CD4-positive, alpha-beta memory T cell (primary cell): ENCODE measurements around the gene SOCS2. TPM values are rescaled to one million over a fixed set of nuclear protein-coding genes. Genes with fewer than 3 reads are reported as not detected.
A peak's percentile ranks its signal among the peaks of the same experiment; 100 is the strongest.

Experiments used
- CTCF ChIA-PET: fragments of 350-600 bp; sonication (Branson Sonifier 250); formaldehyde crosslinking; loops from one replicate; lab custom pipeline; 2021; ENCODE audit warnings: inconsistent platforms; ENCODE audit not compliant: partially characterized antibody; lab: Charles Lee
- POLR2A ChIA-PET: fragments of 350-600 bp; sonication (Branson Sonifier 250); formaldehyde crosslinking; loops from one replicate; lab custom pipeline; 2021; ENCODE audit not compliant: partially characterized antibody; lab: Charles Lee
- DNase-seq, 5 donors: peaks; one replicate each; pipeline versions ENCODE4 v3.0.0 to v3.0.0-alpha.2; 2020 to 2022; ENCODE audit warnings: mixed read lengths in 1 of 5
- H3K27ac ChIP-seq: one replicate; pipeline ENCODE4 v1.7.0; 2013; ENCODE audit warnings: low read depth, low read length
- H3K27me3 ChIP-seq: 2 replicates; pipeline ENCODE4 v1.7.0; 2013; ENCODE audit warnings: mild to moderate bottlenecking, low read length, moderate library complexity; ENCODE audit not compliant: insufficient read depth
- H3K36me3 ChIP-seq: 2 replicates; pipeline ENCODE4 v1.7.0; 2013; ENCODE audit warnings: mild to moderate bottlenecking, low read length, moderate library complexity; ENCODE audit not compliant: insufficient read depth
- H3K4me1 ChIP-seq: 2 replicates; pipeline ENCODE4 v1.7.0; 2013; ENCODE audit warnings: mild to moderate bottlenecking, low read length, moderate library complexity; ENCODE audit not compliant: insufficient read depth
- H3K4me3 ChIP-seq, 2 donors: one replicate each; pipeline ENCODE4 v1.7.0; 2013; ENCODE audit warnings: low read length in 2 of 2, mild to moderate bottlenecking in 1 of 2
- H3K9me3 ChIP-seq, 2 donors: one replicate each; pipeline ENCODE4 v1.7.0; 2013; ENCODE audit warnings: low read length in 2 of 2, control low read depth in 1 of 2; ENCODE audit not compliant: control insufficient read depth in 1 of 2
- H3K27ac Mint-ChIP-seq, 7 donors: one replicate each; pipeline ENCODE4 v1.8.0; 2020 to 2021; ENCODE audit warnings: mixed read lengths in 7 of 7, mild to moderate bottlenecking in 6 of 7, inconsistent platforms in 3 of 7, moderate library complexity in 3 of 7
- H3K27me3 Mint-ChIP-seq, 2 donors: one replicate each; pipeline ENCODE4 v1.8.0; 2020 to 2021; ENCODE audit warnings: mixed read lengths in 2 of 2
- H3K36me3 Mint-ChIP-seq, 2 donors: one replicate each; pipeline ENCODE4 v1.8.0; 2020 to 2021; ENCODE audit warnings: mixed read lengths in 2 of 2, inconsistent platforms in 1 of 2, mild to moderate bottlenecking in 1 of 2
- H3K4me1 Mint-ChIP-seq, 4 donors: one replicate each; pipeline ENCODE4 v1.8.0; 2020 to 2021; ENCODE audit warnings: mixed read lengths in 4 of 4, mild to moderate bottlenecking in 1 of 4
- H3K4me3 Mint-ChIP-seq, 8 donors: one replicate each; pipeline ENCODE4 v1.8.0; 2020 to 2021; ENCODE audit warnings: mixed read lengths in 8 of 8, mild to moderate bottlenecking in 7 of 8, moderate library complexity in 6 of 8, inconsistent platforms in 3 of 8
- H3K9me3 Mint-ChIP-seq, 8 donors: one replicate each; pipeline ENCODE4 v1.8.0; 2020 to 2021; ENCODE audit warnings: mixed read lengths in 8 of 8, mild to moderate bottlenecking in 5 of 8, inconsistent platforms in 3 of 8, moderate library complexity in 1 of 8
- intact Hi-C: fragments of 100-400 bp; cut with micrococcal nuclease; formaldehyde crosslinking; loops from one replicate; pipeline ENCODE4 v1.15.1; 2023
- polyA plus RNA-seq, 2 donors: library from polyadenylated mRNA; unstranded; fragments of 300-500 nt; fragmentation: Illumina TruSeq; gene quantifications; one replicate each; pipeline ENCODE4 v1.2.3, GENCODE V29; 2021
- total RNA-seq, 2 experiments: library from RNA; stranded (reverse); gene quantifications; one replicate each; pipeline ENCODE4 v1.2.3, GENCODE V29; 2021

The SOCS2 gene
- total and polyA plus RNA-seq, 4 experiments from 2014 or later = 1.7 to 69.0 (median 20.0) TPM

DNA sequence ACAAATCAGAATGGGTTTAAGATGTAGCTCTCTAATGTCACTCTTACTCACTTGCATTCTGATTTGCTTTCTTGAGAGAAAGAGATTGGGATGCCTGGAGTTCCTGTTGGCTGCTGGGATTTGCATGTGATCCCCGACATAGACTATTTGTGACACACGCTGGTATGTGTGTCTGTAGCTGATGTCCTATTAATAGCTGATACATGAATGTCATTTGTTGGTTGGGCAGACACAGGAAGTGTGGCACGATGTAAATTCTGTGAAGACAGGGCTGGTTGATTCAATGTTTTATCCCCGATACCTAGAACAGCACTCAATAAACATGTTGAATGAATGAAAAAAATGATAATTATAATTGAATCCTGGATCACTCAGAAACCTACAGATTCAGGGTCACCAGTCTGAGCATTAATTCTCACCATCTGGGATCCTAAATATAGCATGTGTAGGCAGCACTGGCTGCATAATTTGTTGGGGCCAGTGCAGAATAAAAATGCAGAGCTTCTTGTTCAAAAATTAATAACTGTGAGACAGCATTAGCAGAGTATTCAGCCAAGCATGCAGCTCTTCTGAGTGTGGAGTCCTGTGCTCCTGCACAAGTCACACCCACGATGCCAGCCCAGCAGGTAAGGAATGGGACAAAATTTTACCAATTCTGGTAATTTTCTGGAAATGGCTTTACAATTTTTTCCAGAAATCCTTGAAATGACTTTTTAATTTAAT, 35.5 kb upstream of the SOCS2 start:
- Mint-ChIP-seq H3K9me3 (no peaks in the 10 kb centered on the region), H3K27ac (no peak overlapping the region), H3K36me3 (no peaks in the 10 kb centered on the region), H3K4me1 (peaks cover 3 to 21% (median 13%) of the 10 kb centered on the region in 4 donors), H3K27me3 (no peaks in the 10 kb centered on the region), H3K4me3 (no peak overlapping the region)
- no peaks in the 10 kb centered on the region for H3K36me3 ChIP-seq
- no peak overlapping the region for H3K27ac ChIP-seq
- H3K4me1 ChIP-seq = peaks cover 6% of the 10 kb centered on the region
- H3K4me3 ChIP-seq = no peak overlapping the region
- no peak for DNase-seq
- intact Hi-C loops = no loop called here
- H3K27me3 ChIP-seq = no peaks in the 10 kb centered on the region
- ChIA-PET POLR2A (no interaction called here), CTCF (interaction anchor here (0.6 to 5.1 kb wide), 3 partner anchors 19 to 565 kb away, joined by 3 to 25 read pairs (median 5); no protein-coding TSS in a partner anchor)
- no peaks in the 10 kb centered on the region for H3K9me3 ChIP-seq

DNA sequence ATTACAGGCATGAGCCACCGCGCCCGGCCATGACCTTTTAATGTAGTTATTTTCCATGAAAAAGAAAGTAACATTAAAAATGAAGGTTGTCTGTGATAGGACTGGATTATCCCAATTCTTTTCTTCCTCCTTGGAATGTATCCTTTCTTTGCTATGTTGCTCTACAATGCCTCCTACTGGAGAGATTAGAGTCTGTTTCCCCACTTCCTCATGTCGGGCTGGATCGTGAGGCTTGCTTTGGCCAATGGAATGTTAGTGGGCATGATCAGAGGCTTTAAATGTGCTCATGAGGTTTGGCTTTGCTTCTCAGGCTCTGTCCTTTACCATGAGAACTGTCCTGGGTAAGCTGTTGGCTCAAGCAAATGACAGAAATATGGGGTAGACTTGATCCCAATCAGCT, 34.7 kb upstream of the SOCS2 start:
- POLR2A ChIA-PET = no interaction called here

DNA sequence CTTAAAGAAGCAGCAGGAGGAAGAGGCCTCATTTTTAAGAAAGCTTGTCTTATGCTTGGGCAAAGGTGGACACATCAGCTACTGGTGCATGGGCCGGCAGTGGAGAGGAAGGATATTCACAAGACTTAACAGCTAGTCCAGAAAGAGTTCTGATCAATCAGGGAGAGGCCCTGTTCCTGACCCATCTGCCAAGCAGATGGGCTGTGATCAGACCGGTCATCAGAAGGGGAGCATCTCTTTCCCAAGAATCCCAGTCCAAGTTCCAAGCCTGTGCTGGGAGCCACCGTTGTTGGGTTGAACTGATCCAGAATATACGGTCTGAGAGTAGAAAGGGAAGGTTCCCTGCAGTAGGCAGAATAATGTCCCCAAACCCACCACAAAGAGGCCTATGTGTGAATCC, 32.7 kb upstream of the SOCS2 start:
- intact Hi-C loops = no loop called here
- no peaks in the 10 kb centered on the region for H3K27me3 Mint-ChIP-seq
- H3K4me3 ChIP-seq = no peak overlapping the region
- no peaks in the 10 kb centered on the region for H3K27me3 ChIP-seq
- peaks cover 6% of the 10 kb centered on the region for H3K4me1 ChIP-seq
- POLR2A ChIA-PET = no interaction called here
- no peaks in the 10 kb centered on the region for H3K36me3 ChIP-seq
- no peak for DNase-seq
- H3K27ac ChIP-seq = no peak overlapping the region
- H3K4me1 Mint-ChIP-seq = peaks cover 3 to 23% (median 14%) of the 10 kb centered on the region in 4 donors
- no peaks in the 10 kb centered on the region for H3K9me3 Mint-ChIP-seq
- peaks cover 11 to 16% of the 10 kb centered on the region in 2 donors for H3K36me3 Mint-ChIP-seq
- peak overlapping the region in 1 of 7 donors; percentile 17 for H3K27ac Mint-ChIP-seq
- CTCF ChIA-PET = interaction anchor here (5.1 kb wide), 1 partner anchor 563 kb away, joined by 25 read pairs; no protein-coding TSS in a partner anchor
- no peaks in the 10 kb centered on the region for H3K9me3 ChIP-seq
- H3K4me3 Mint-ChIP-seq = peak overlapping the region in 1 of 8 donors; percentile 43

More for the DNA sequence above, 34.7 kb upstream of the SOCS2 start:
- Histone ChIP-seq H3K4me1 (peaks cover 6% of the 10 kb centered on the region), H3K27ac (no peak overlapping the region), H3K27me3 (no peaks in the 10 kb centered on the region), H3K4me3 (no peak overlapping the region), H3K9me3 (no peaks in the 10 kb centered on the region), H3K36me3 (no peaks in the 10 kb centered on the region)
- H3K9me3 Mint-ChIP-seq = no peaks in the 10 kb centered on the region
- CTCF ChIA-PET = interaction anchor here (5.1 kb wide), 1 partner anchor 565 kb away, joined by 25 read pairs; no protein-coding TSS in a partner anchor
- H3K27me3 Mint-ChIP-seq = no peaks in the 10 kb centered on the region
- H3K4me1 Mint-ChIP-seq = peaks cover 3 to 23% (median 14%) of the 10 kb centered on the region in 4 donors
- DNase-seq = no peak
- intact Hi-C loops = no loop called here
- no peak overlapping the region for H3K27ac Mint-ChIP-seq
- no peak overlapping the region for H3K4me3 Mint-ChIP-seq
- H3K36me3 Mint-ChIP-seq = peaks cover 0 to 2% of the 10 kb centered on the region in 2 donors

- H3K4me1 ChIP-seq = peaks cover 6% of the 10 kb centered on the region
- H3K27ac ChIP-seq = no peak overlapping the region
- H3K9me3 Mint-ChIP-seq = no peaks in the 10 kb centered on the region
- H3K4me1 Mint-ChIP-seq = peaks cover 3 to 23% (median 14%) of the 10 kb centered on the region in 4 donors
- no peaks in the 10 kb centered on the region for H3K27me3 ChIP-seq
- POLR2A ChIA-PET = no interaction called here
- H3K27ac Mint-ChIP-seq = peak overlapping the region in 1 of 7 donors; percentile 11
- CTCF ChIA-PET = interaction anchor here (5.1 kb wide), 1 partner anchor 562 kb away, joined by 25 read pairs; no protein-coding TSS in a partner anchor
- no peaks in the 10 kb centered on the region for H3K9me3 ChIP-seq
- H3K4me3 Mint-ChIP-seq = peak overlapping the region in 1 of 8 donors; percentile 15
- intact Hi-C loops = no loop called here
- no peaks in the 10 kb centered on the region for H3K27me3 Mint-ChIP-seq
- no peaks in the 10 kb centered on the region for H3K36me3 ChIP-seq
- no peak overlapping the region for H3K4me3 ChIP-seq
- no peak for DNase-seq
- peaks cover 14 to 19% of the 10 kb centered on the region in 2 donors for H3K36me3 Mint-ChIP-seq
Measured at GRCh38 chr12:93540466-93540865, 32.0 kb upstream of the SOCS2 start.

- DNase-seq = no peak
- Histone ChIP-seq H3K4me1 (peaks cover 6% of the 10 kb centered on the region), H3K36me3 (no peaks in the 10 kb centered on the region), H3K27me3 (no peaks in the 10 kb centered on the region), H3K4me3 (no peak overlapping the region), H3K9me3 (no peaks in the 10 kb centered on the region), H3K27ac (no peak overlapping the region)
- Mint-ChIP-seq H3K27ac (peak overlapping the region in 2 of 7 donors; percentile 64 to 80), H3K4me3 (peak overlapping the region in 2 of 8 donors; percentile 9 to 10), H3K4me1 (peaks cover 2 to 12% (median 9%) of the 10 kb centered on the region in 4 donors), H3K36me3 (peaks cover 14 to 19% of the 10 kb centered on the region in 2 donors), H3K9me3 (no peaks in the 10 kb centered on the region), H3K27me3 (no peaks in the 10 kb centered on the region)
- ChIA-PET CTCF (interaction anchor here (0.8 kb wide), 1 partner anchor 27 kb away, joined by 3 read pairs; no protein-coding TSS in a partner anchor), POLR2A (no interaction called here)
- intact Hi-C loops = no loop called here
Measured at GRCh38 chr12:93541578-93542225, 30.8 kb upstream of the SOCS2 start.

DNA sequence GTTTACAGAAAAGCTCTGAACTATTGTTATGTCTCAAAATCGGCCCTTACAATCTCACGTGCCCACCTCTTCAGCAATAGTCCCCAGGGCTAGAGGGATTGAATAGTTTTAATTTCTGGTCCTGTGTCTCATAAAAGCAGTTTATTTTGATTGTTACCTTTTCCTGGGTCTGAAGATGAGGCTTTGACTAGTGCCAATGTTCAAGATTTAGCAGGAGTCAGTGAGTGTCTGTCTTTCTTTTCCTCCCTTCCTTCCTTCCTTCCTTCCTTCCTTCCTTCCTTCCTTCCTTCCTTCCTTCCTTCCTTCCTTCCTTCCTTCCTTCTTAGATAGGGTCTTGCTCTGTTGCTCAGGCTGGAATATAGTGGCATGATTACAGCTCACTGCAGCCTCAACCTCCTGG, 24.7 kb upstream of the SOCS2 start:
- intact Hi-C loops = no loop called here
- Histone ChIP-seq H3K36me3 (no peaks in the 10 kb centered on the region), H3K9me3 (no peaks in the 10 kb centered on the region), H3K27me3 (no peaks in the 10 kb centered on the region), H3K4me1 (no peaks in the 10 kb centered on the region), H3K4me3 (no peak overlapping the region), H3K27ac (no peak overlapping the region)
- Mint-ChIP-seq H3K9me3 (no peaks in the 10 kb centered on the region), H3K36me3 (peaks cover 12 to 34% of the 10 kb centered on the region in 2 donors), H3K27me3 (no peaks in the 10 kb centered on the region), H3K4me3 (no peak overlapping the region), H3K27ac (no peak overlapping the region), H3K4me1 (peaks cover 0 to 4% (median 0%) of the 10 kb centered on the region in 4 donors)
- ChIA-PET CTCF (interaction anchor here (1.2 kb wide), 1 partner anchor 22 kb away, joined by 3 read pairs; no protein-coding TSS in a partner anchor), POLR2A (no interaction called here)
- no peak for DNase-seq

DNA sequence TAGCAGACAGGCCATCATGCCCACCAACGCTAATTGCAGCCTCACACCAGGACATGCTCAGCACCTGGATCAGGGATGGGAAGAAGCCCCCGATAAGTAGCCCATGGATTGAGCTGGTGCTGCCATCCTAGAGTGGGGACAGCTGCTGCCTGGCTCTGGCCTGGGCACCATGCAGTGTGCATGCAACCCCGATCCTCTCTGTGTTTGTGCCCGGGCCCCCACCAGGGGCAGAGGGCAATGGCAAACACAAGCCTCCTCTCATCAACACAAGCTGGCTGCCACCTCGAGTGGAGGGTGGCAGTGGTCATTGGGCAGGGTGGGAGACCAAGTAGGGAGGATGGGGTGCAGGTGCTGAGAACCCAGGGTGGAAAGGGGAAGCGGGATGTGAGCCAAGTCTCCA, 23.3 kb upstream of the SOCS2 start:
- POLR2A ChIA-PET = no interaction called here
- no peak overlapping the region for H3K27ac Mint-ChIP-seq
- Histone ChIP-seq H3K27me3 (no peaks in the 10 kb centered on the region), H3K9me3 (no peaks in the 10 kb centered on the region), H3K4me3 (no peak overlapping the region), H3K36me3 (no peaks in the 10 kb centered on the region), H3K27ac (no peak overlapping the region), H3K4me1 (no peaks in the 10 kb centered on the region)
- H3K9me3 Mint-ChIP-seq = no peaks in the 10 kb centered on the region
- H3K36me3 Mint-ChIP-seq = peaks cover 6 to 26% of the 10 kb centered on the region in 2 donors
- no peaks in the 10 kb centered on the region for H3K27me3 Mint-ChIP-seq
- no peak overlapping the region for H3K4me3 Mint-ChIP-seq
- DNase-seq = no peak
- H3K4me1 Mint-ChIP-seq = peaks cover 0 to 4% (median 0%) of the 10 kb centered on the region in 4 donors
- intact Hi-C loops = no loop called here
- CTCF ChIA-PET = interaction anchor here (1.7 kb wide), 1 partner anchor 553 kb away, joined by 4 read pairs; no protein-coding TSS in a partner anchor
